Hindlimb muscle (tissue), 1 donor: ENCODE results near the gene DRAP1. TPM values are rescaled to one million over a fixed set of nuclear protein-coding genes. Genes with fewer than 3 reads are reported as not detected.
"Not testable (repeated sequence)": the region's sequence is repeated elsewhere in the genome, so short reads cannot be mapped to it uniquely, and the experiment has no call there.

Experiments
- DNase-seq: peaks from one replicate; pipeline ENCODE4 v3.0.0-alpha.2; 2013
- polyA plus RNA-seq: library from polyadenylated mRNA; unstranded; fragments of 120-200 nt; gene quantifications from one replicate; pipeline ENCODE4 v1.2.1, GENCODE V29; 2013; ENCODE audit not compliant: insufficient read length

Gene DRAP1
- polyA plus RNA-seq, 1 donor = 82.7 TPM

DNA sequence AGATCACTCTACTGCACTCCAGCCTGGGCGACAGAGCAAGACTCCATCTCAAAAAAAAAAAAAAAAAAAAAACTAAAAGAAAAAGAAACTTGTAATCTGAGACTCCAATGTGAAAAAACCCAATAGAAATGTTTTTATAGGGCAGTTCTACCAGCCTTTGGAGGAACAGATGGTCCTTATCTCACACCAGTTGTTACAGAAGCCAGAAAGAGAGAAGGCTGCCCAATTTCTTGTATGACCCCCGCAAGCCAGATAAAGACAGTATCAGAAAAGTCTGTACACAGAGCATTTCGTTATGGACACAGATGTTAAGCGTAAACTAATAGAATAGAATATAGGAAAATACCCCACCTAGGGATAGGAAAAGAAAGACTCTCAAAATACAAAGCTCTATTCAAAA, 14.8 kb downstream of the DRAP1 start:
- no peak for DNase-seq

DNA sequence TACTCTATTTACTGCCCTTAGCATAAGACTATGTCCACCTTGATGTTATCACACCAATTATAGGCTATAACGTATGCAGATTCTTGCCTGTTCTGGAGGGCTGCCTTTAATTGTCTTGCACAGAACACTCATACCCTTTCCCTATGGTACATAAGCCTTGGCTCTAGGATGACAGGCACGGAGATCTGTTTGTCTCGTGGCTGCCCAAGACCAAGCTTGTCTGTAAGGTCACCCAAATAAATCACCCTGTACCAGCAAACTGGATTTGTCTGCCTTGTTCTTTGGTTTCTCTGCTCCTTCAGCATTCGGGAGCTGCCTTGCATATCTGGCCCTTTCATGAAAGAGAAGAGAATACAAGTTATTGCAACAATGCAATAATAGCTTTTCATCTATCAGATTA, 18.5 kb downstream of the DRAP1 start:
- DNase-seq = no peak

DNA sequence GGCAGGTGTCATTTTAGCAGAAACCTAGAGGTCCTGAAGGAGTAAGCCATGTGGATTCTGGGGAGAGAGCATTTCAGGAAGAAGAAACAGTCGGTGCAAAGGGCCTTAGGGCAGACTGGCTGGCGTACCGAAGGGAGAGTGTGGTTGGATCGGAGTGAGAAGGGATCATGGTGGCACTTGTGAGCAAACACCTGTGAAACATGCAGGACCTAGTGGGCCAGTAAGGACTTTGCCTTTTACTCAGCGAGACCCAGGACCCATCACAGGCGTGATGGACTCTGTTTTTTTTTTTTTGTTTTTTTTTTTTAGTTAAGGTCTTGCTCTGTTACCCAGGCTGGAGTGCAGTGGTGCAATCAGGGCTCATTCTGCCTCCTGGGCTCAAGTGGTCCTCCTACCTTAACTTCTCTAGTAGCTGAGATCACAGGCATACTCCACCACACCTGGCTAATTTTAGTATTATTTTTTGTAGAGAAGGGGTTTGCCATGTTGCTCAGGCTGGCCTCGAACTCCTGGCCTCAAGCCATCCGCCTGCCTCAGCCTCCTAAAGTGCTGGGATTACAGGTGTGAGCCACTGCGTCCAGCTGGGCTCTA, 22.6 kb downstream of the DRAP1 start:
- no peak for DNase-seq

DNA sequence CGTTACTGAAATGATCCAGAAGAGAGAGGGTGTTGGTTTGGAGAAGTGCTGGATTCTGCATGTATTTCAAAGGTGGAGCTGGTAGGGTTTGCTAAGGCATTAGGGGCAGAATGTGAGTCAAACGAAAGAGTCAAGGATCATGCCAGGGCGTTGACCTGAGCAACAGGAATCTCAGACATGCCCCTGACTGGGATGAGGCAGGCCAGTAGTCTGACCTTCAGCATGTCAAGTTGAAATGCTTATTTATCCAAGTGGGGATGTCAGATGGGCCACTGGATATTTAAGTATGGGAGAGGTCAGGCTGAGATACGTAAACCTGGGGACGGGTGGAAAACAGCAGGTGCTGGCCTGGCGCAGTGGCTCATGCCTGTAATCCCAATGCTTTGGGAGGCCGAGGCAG, 23.3 kb downstream of the DRAP1 start:
- DNase-seq = no peak

DNA sequence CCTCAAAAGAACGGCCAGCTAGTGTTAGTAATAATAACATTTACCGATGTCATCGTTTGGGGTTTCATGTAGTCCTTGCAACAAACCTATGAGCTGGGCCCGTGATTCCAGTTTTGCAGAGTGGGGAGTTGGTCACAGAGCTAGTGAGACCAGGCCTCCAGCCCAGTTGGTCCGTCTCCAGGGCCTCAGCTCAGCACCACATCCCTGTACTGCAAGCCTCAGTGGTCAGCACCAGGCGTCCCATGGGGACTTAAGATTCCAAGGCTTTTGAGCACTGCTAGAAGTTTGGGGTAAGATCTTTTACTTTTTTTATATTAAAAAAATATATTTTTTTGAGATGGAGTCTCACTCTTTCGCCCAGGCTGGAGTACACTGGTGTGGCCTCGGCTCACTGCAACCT, 25.0 kb downstream of the DRAP1 start:
- no peak for DNase-seq

DNA sequence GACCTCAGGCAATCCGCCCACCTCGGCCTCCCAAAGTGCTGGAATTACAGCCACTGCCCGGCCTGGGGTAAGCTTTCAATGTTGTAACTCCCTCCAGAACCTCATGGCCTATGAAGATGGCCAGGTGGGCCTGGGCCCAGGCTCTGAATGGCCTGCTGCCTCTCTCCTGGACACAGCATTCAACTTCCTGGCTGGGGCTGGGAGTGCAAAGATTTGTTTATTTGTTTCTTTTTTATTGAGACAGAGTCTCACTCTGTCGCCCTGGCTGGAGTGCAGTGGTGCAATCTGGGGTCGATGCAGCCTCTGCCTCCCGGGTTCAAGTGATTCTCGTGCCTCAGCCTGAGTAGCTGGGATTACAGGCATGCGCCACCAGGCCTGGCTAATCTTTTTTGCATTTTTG, 25.5 kb downstream of the DRAP1 start:
- DNase-seq = no peak

DNA sequence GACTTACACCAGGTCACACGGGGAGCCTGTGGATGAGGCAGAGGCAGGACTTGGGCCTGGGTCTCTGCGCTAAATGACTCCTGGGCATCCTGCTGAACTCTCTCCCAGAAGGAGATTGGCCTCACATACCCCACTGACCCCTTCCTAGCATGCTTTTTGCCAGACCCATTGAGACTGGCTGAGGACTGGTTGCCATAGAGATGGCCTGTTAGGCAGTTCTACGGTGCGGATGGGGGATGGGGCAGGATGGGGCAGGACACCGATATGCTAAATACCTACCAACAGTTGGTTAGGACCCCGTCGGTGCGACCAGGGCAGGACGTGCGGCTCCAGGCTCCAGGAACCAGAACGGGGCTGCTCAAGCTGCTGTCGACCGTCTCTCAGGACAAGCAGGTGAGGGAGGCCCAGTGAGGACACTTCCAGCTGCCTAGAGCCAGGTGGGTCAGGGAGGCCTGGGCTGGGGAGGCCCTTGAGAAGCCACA, 26.2 kb downstream of the DRAP1 start, which contains the start of gene TSGA10IP:
TSS of gene TSGA10IP (plus strand) at position 51 of the 482 bp plus-strand sequence. CDS start at position 247, 196 bp downstream.
- DNase-seq = no peak

DNA sequence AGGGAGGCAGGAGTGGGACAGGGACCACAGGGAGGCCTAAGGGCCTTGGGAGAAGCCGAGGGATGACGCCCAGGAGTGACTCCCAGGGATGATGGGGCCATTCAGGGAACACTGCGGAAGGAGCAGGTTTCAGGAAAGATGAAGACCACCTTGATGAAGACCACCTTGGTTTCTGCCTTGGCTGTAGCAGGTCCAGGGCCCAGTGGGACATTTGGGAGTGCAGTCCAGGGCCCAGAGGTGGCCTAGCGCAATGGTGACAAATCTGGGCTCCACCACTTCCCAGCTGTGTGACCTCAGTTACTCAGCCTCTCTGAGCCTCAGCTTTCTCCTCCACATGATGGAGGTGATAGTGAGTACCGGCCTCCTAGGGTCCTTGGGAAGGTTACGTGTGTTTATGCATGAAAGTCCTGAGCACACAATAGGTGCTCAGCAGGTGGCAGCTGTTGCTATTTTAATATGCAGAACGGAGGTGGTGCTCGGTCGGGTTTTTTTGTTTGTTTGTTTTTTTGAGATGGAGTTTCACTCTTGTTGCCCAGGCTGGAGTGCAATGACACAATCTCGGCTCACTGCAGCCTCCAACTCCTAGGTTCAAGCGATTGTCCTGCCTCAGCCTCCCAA, 26.8 kb downstream of the DRAP1 start:
- DNase-seq = no peak

DNA sequence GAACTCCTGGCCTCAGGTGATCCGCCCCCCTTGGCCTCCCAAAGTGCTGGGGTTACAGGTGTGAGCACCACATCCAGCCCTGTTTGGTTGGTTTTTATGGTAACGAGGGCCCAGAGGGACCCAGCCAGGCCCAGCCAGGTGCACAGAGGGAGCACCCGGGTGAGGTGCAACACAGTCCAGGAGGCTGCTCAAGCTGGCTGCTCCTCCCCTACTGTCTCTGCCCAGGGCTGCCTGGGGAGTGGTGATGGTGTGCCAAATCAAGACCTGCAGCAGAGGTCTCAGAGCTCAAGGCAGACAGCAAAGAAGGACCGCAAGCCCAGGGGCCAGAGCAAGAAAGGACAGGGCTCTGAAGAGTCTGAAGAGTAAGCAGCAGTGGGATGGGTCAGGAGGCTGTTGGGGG, 27.4 kb downstream of the DRAP1 start:
- DNase-seq = no peak

DNA sequence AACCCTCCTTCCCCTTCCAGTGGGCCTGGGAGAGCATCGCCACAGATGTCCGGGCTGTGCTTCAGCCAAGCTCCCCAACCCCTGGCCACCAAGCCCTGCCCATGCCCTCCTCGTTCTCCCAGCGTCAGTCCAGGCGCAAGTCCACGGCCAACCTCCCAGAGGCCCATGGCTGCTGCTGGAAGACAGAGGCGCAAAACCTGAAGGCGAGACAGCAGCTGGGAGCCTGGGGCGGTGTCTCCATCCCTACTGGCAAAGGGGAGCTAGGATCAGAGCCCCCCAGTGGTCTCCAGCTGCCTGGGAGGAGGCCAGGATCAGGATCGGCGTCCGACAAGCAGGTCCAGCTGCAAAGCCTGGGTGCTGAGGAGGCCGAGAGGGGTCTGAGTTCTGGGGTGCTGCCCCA, 27.9 kb downstream of the DRAP1 start:
- no peak for DNase-seq

DNA sequence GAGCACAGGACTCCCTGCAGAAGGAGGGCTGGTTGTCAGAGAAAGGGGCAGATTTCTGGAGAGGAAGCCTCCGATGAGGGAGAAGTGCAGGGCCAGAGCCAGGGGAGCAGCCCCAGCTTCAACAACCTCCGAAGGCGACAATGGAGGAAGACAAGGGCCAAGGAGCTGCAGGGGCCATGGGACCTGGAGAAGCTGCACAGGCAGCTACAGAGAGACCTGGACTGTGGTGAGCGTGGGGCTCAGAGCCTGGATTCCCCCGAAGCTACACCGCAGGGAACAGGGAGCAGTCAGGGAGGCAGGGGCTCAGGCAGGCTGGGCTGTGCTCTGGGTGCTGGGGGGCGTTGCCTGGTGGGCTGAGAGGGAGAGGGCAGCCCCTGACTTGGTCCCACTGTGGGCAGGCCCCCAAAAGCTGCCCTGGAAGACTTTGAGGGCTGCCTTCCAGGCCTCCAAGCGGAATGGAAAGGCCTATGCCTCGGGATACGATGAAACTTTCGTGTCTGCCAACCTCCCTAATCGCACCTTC, 28.4 kb downstream of the DRAP1 start:
- DNase-seq = no peak

DNA sequence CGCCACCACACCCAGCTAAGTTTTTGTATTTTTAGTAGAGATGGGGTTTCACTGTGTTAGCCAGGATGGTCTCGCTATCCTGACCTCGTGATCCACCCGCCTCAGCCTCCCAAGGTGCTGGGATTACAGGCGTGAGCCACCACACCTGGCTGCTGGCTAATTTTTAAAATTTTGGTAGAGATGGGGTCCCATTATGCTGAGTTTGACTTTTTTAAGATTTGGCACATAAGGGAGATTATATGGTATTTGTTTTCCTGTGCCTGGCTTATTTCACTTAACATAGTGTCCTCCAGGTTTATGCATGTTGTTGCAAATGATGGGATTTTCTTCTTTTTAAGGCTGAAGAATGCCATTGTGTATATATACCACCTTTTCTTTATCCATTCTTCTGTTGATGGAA, 31.5 kb downstream of the DRAP1 start:
- DNase-seq = not testable (repeated sequence)

DNA sequence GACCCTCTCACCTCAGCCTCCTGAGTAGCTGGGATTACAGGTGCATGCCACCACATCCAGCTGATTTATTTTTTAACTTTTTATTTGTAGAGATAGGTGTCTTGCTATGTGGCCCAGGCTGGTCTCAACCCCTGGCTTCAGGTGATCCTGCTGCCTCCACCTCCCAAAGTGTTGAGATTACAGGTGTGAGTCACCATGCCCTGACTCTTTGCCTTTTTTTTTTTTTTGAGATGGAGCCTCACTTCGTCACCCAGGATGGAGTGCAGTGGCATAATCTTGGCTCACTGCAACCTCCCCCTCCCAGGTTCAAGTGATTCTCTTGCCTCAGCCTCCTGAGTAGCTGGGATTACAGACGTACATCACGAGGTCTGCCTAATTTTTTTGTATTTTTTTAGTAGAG, 32.4 kb downstream of the DRAP1 start:
- DNase-seq = not testable (repeated sequence)

DNA sequence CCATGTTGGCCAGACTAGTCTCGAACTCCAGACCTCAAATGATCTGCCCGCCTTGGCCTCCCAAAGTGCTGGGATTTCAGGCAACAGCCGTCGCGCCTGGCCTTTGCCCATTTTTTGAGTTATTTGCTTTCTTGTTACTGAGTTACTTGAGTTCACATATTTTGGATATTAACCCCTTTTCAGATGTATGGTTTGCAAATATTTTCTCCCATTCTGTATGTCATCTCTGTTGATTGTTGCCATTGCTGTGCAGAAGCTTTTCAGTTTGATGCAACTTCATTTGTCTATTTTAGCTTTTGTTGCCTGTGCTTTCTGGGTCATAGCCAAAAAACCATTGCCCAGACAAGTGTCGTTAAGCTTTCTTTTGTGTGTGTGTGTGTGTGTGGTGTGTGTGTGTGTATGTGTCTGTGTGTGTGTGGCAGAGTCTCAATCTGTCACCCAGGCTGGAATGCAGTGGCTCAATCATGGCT, 32.9 kb downstream of the DRAP1 start:
- no peak for DNase-seq

DNA sequence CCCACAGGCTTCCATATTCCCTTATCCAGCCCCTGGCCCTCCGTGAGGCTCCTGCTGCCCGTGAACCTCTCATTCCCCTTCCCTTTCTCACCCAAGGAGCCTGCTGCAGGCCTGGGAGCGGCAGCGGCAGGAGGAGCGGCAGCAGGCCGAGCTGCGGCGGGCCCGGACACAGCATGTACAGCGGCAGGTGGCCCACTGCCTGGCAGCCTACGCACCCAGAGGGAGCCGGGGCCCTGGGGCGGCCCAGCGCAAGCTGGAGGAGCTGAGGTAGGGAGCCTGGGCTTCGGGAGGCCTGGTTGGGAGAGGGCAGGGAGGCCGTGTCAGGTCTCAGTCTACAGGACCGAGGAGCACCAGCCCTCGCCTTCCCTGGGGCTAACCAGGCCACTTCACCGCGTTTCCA, 34.2 kb downstream of the DRAP1 start:
- no peak for DNase-seq

DNA sequence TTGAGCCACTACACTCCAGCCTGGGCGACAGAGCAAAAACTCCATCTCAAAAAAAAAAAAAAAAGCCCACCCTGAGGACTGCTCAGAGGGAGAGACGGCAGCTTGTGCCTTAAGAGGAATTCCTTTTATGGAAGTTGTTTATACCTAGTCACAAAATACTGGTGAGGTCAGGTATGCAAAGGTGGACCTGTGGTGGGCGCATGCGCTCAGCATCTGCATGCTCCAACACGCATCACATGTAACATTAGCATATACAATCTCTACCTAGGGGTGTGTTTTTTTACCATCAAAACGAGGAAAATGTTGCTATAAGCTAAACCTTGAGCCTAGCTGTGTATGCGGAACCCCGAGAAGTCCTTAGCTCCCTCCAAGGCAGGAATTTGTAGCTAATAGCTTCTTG, 35.5 kb downstream of the DRAP1 start:
- no peak for DNase-seq

DNA sequence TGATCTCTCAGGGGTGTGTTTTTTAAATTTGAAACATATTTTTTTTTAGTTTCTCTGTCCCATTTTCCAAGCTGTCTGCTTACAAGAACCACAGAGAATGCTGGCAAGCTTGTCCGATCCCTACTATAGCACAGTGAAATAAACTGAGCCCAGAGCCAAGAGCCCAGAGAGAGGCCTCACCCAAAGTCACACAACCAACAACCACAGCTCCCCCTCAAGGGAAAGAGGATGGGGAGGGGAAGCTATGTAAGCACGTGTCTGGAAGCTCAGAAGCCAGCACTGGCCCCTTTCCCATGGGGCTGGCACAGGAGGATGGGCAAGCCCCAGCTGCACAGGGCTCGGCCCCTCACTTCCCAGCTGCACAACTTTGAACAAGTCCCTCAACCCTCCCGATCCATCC, 39.1 kb downstream of the DRAP1 start:
- DNase-seq = no peak

DNA sequence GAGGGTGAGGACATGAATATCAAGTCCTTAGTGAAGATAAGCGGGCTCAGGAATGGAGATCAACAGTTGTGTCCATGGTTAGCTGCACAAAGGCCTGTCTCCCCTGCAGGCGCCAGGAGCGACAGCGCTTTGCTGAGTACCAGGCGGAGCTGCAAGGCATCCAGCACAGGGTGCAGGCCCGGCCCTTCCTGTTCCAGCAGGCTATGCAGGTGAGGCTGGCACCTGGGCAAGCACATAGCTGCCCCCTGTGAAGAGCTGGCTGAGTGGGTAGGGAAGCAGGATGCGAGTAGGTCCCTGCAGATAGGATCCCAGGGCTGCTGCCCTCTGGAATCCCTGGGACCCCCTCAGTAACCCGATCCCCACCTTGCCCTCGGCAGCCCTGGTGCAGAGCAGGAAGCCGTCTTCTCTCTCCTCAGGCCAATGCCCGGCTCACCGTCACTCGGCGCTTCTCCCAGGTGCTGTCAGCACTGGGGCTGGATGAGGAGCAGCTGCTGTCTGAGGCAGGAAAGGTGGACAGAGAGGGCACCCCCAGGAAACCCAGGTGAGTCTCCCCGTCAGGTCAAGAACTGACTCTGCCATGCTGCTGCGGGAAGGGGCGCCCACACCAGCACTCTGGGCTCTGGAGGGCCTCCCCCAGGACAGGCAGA, 39.7 kb downstream of the DRAP1 start:
- DNase-seq = no peak

DNA sequence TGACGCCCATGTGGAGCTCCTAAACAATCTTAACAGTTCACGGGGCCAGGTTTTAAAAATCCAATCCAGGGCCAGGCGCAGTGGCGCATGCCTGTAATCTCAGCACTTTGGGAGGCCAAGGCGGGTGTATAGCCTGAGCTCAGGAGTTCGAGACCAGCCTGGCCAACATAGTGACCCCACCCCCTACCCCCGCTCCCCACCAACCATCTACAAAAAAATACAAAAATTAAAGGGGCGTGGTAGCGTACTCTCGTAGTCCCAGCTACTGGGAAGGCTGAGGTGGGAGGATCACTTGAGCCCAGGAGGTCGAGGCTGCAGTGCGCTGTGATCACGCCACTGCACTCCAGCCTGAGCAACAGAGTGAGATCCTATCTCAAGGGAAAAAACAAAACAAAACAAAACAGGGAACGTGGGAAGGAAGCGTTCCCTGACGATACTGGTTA, 41.6 kb downstream of the DRAP1 start:
- no peak for DNase-seq

DNA sequence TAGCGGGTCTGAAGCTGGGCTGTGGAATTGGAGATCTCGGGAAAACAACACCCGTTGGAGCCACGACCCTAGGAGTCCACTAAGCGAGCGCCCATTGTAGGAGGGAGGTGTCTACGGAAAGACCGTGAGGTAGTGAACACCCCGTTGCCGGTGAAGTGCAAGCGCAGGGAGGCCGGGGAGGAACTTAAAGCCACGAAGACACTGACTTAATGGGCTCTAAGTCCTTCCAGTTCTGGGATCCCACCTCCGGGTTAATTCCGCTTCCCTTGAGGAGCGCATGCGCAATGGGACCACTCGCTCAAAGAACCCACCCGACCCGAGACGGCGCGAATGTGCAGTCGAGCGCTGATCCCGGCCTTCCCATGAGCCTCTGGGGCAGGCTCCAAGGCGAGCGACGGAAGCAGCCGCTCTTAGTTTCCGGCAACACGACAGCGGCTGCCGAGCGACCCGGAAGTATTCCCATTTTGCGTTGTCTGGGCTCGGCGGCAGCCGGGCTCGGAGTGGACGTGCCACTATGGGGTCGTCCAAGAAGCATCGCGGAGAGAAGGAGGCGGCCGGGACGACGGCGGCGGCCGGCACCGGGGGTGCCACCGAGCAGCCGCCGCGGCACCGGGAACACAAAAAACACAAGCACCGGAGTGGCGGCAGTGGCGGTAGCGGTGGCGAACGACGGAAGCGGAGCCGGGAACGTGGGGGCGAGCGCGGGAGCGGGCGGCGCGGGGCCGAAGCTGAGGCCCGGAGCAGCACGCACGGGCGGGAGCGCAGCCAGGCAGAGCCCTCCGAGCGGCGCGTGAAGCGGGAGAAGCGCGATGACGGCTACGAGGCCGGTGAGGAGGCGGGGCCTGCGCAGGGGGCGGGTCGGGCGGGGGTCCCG, 42.3 kb downstream of the DRAP1 start, which contains the start of gene SART1:
TSS of gene SART1 (plus strand) at position 468 of the 874 bp plus-strand sequence. CDS start at position 515, 47 bp downstream.
- DNase-seq = peak; percentile 98

DNA sequence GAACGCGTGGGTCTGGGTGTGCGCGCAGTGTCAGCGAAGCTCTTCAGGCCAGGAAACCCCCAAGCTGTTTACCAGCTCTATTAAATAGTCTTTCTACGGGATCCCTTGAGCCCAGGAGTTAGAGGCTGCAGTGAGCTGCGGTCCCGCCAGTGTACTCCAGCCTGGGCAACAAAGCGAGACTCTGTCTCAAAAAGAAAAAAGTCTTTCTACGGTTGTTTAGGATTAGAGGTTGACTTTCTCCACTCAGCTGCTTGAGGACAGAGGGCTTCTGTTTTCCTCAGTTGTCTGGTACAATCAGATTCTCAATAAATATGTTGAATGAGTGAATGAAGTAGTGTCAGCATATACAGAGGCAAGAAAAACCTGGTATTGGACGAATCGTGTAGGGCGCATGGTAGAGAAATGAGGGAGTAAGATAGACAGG, 42.9 kb downstream of the DRAP1 start:
- no peak for DNase-seq

DNA sequence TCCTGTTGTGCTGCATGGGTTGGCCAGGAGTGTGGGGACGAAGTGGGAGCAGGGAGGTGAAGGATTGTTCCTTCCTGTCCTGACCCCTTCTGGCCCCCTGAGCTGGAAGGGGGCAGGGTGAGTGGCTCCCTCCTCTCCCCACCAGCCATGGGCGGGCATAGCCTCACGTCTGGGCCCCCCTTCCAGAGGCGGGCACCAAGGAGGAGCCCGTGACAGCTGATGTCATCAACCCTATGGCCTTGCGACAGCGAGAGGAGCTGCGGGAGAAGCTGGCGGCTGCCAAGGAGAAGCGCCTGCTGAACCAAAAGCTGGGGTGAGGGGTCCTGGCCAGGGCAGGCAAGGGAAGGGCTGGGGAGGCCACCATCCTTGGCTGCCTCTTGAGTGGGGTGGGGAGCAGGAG, 45.7 kb downstream of the DRAP1 start:
- no peak for DNase-seq
